Omental fat pad (tissue), 4 donors: ENCODE results near the gene ZFP57. TPM values are rescaled to one million over a fixed set of nuclear protein-coding genes. Genes with fewer than 3 reads are reported as not detected.
"Not testable (repeated sequence)": the region's sequence is repeated elsewhere in the genome, so short reads cannot be mapped to it uniquely, and the experiment has no call there.

ENCODE experiments used
- ATAC-seq: fragments of 150-250 bp; one replicate; pipeline ENCODE4 v1.9.1; 2016; ENCODE audit warnings: mild to moderate bottlenecking, moderate library complexity; ENCODE audit not compliant: low FRiP score
- DNase-seq: peaks from one replicate; pipeline ENCODE4 v3.0.0-alpha.2; 2019; ENCODE audit warnings: low spot score
- CTCF ChIP-seq, 3 donors: fragments of 450-650 bp; IDR thresholded peaks; one replicate each; pipeline ENCODE4 v1.5.1; 2016 to 2017; ENCODE audit warnings: antibody characterized with exemption in 3 of 3, mild to moderate bottlenecking in 3 of 3, moderate library complexity in 2 of 3
- total RNA-seq, 4 donors: library from RNA; depleted of rRNA; stranded (reverse); fragments of >200 nt; gene quantifications; one replicate each; pipeline ENCODE4 v1.1.0, GENCODE V29; 2016

ZFP57 gene
- total RNA-seq, 4 donors from 2014 or later: 1.9 to 2.7 TPM; not detected in 2

DNA sequence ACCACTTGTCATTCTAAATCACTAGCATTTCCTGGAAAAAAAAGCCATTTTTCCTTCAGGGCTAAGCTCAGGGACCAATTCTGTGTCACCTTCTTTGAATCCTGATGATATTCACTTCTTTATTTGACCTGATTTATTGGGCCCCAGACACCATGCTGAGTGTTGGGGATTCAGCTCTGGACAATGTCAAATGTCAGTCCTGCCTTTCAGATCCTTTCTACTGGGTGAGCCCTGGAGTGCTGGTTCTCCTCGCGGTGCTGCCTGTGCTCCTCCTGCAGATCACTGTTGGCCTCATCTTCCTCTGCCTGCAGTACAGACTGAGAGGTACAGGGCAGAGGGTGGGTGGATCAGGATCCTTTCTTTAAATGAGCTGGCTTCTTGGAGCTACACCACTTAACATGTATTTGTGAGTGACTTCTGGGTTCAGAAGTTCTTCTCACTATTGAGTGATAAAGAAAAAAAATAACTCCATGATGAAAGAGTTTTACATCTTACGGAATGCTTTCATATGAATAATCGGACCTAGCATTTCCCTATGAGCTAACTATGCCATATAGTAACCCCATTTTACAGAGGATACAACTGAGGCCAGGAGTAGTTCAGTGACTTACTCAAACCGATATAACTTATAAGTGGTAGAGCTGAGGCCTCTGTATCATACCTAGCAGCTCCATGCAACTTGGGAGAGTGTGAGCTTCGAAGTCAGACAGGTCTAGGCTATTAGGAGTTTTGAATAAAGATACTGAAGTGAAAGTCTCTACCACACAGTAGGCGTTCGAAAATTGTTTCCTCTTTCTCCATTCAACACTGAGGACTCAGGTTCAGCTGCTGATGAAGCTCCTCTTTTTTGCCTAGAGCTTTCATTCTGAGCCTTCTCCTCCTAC lies 14.8 kb downstream of the ZFP57 start:
- no peak for DNase-seq
- no peak for ATAC-seq
- TF ChIP-seq CTCF (IDR thresholded peaks at IDR 0.05): no peak

GRCh38 chr6:29663300-29664042 lies 17.5 kb downstream of the ZFP57 start:
- DNase-seq (no peak), ATAC-seq (no peak)
- no peak for TF ChIP-seq CTCF (IDR thresholded peaks at IDR 0.05)

GRCh38 chr6:29661502-29662141 lies 19.3 kb downstream of the ZFP57 start:
- ATAC-seq, DNase-seq: not testable (repeated sequence)

DNA sequence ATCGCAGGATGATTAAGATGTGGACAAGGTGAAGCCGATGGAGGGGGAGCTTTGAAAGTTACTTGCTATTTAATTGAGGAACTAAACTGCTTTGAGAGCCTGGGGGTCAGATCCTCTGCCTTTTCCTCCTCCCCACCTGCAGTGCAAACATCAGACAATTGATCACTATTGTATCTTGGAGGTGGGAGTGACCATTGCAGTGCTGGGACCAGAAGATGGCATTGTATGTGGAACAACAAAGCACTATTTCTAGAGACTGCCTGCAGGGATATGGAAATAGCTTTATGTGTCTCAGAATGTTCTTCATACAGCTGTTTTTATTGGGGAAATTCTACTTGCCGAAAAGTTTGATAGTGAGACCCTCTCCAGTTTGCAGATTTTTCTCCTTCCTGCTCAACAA lies 19.9 kb downstream of the ZFP57 start:
- no peak for ATAC-seq
- DNase-seq: no peak
- TF ChIP-seq CTCF (IDR thresholded peaks at IDR 0.05): no peak

- DNase-seq (no peak), ATAC-seq (no peak)
- TF ChIP-seq CTCF (IDR thresholded peaks at IDR 0.05): no peak
Measured at GRCh38 chr6:29656798-29657197, 24.2 kb downstream of the ZFP57 start, which contains the start of gene MOG. MOG (plus strand) TSS chr6:29657092; CDS start chr6:29657210, 118 bp downstream.

- TF ChIP-seq CTCF (IDR thresholded peaks at IDR 0.05): no peak
- no peak for DNase-seq
- no peak for ATAC-seq
Measured at GRCh38 chr6:29656157-29656556, 24.8 kb downstream of the ZFP57 start.

DNA sequence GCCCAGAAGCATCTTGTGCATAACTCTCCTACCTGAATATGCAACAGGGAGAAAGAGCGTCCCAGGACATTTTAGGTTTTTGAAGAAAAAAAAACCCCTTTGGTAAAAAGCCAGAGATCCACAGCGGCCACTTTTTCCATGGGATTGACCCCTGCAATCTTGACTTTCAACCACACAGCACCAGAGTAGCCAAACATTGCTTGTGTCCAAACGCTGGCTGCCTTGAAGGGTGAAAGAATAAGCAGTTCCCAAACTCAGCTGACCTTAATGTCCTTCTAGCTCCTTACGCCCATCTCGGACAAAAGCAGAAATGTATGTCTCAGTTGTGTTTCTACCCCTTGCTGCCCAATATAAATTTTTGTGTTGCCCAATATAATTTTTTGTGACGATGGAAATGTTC lies 25.3 kb downstream of the ZFP57 start:
- ATAC-seq: no peak
- TF ChIP-seq CTCF (IDR thresholded peaks at IDR 0.05): no peak
- no peak for DNase-seq
